SKM-1 treated with dmso at 0.1 percent for 144 hours (cell line): Measurements from ENCODE around the gene KCNA10.

Experiments used
- DNase-seq: peaks from one replicate; lab custom pipeline; 2025; ENCODE audit not compliant: unreplicated experiment; lab: John Stamatoyannopoulos, UW

Gene KCNA10

GRCh38 chr1:110502402-110503151 lies 16.4 kb downstream of the KCNA10 start:
- DNase-seq: peak; percentile 85

GRCh38 chr1:110501488-110502132 lies 17.4 kb downstream of the KCNA10 start:
- no peak for DNase-seq

GRCh38 chr1:110498270-110498669 lies 20.7 kb downstream of the KCNA10 start:
- no peak for DNase-seq

- DNase-seq: peak; percentile 71
Measured at GRCh38 chr1:110495926-110496600, 22.9 kb downstream of the KCNA10 start.

GRCh38 chr1:110494522-110495406 lies 24.2 kb downstream of the KCNA10 start:
- no peak for DNase-seq

GRCh38 chr1:110494036-110494435 lies 24.9 kb downstream of the KCNA10 start:
- DNase-seq: no peak

- DNase-seq: no peak
Measured at GRCh38 chr1:110493059-110493699, 25.8 kb downstream of the KCNA10 start.

GRCh38 chr1:110492573-110492972 lies 26.4 kb downstream of the KCNA10 start:
- no peak for DNase-seq

GRCh38 chr1:110490791-110491451 lies 28.1 kb downstream of the KCNA10 start:
- no peak for DNase-seq

- no peak for DNase-seq
Measured at GRCh38 chr1:110489973-110490542, 28.9 kb downstream of the KCNA10 start.

GRCh38 chr1:110489406-110489805 lies 29.6 kb downstream of the KCNA10 start:
- no peak for DNase-seq

GRCh38 chr1:110488867-110489266 lies 30.1 kb downstream of the KCNA10 start:
- DNase-seq: no peak

GRCh38 chr1:110488161-110488560 lies 30.8 kb downstream of the KCNA10 start:
- DNase-seq: no peak

GRCh38 chr1:110487726-110488125 lies 31.2 kb downstream of the KCNA10 start:
- no peak for DNase-seq

- no peak for DNase-seq
Measured at GRCh38 chr1:110485725-110486124, 33.2 kb downstream of the KCNA10 start.

GRCh38 chr1:110484801-110485200 lies 34.2 kb downstream of the KCNA10 start:
- no peak for DNase-seq

- no peak for DNase-seq
Measured at GRCh38 chr1:110483308-110483685, 35.7 kb downstream of the KCNA10 start.

- DNase-seq: no peak
Measured at GRCh38 chr1:110482662-110483307, 36.2 kb downstream of the KCNA10 start.

GRCh38 chr1:110481968-110482623 lies 36.9 kb downstream of the KCNA10 start:
- no peak for DNase-seq
